ENCODE measurements around the gene RPL32. TPM values are rescaled to one million over a fixed set of nuclear protein-coding genes. Genes with fewer than 3 reads are reported as not detected.

RPL32 gene
- total RNA-seq, 4 donors from 2014 or later: 510 to 893 (median 747) TPM

- H3K27me3 ChIP-seq: no peaks in the 10 kb centered on the region
- no peak overlapping the region for H3K4me3 ChIP-seq
- peak overlapping the region in 3 of 4 donors; percentile 73 to 90 (median 88) for H3K27ac ChIP-seq
- DNase-seq (ENCODE audit: low spot score in 2 of 2): no peak
- no peaks in the 10 kb centered on the region for H3K9me3 ChIP-seq
- H3K4me1 ChIP-seq: peaks cover 0 to 18% (median 3%) of the 10 kb centered on the region in 4 donors
- 74 to 78% methylated on average over 5 of the region's 5 CpGs for WGBS, 2 donors
- H3K36me3 ChIP-seq: peaks cover 0 to 55% (median 0%) of the 10 kb centered on the region in 3 donors
- TF ChIP-seq POLR2A (IDR thresholded peaks at IDR 0.05): no peak
- TF ChIP-seq EP300 (IDR thresholded peaks at IDR 0.05): no peak
- TF ChIP-seq, protein P1, sequence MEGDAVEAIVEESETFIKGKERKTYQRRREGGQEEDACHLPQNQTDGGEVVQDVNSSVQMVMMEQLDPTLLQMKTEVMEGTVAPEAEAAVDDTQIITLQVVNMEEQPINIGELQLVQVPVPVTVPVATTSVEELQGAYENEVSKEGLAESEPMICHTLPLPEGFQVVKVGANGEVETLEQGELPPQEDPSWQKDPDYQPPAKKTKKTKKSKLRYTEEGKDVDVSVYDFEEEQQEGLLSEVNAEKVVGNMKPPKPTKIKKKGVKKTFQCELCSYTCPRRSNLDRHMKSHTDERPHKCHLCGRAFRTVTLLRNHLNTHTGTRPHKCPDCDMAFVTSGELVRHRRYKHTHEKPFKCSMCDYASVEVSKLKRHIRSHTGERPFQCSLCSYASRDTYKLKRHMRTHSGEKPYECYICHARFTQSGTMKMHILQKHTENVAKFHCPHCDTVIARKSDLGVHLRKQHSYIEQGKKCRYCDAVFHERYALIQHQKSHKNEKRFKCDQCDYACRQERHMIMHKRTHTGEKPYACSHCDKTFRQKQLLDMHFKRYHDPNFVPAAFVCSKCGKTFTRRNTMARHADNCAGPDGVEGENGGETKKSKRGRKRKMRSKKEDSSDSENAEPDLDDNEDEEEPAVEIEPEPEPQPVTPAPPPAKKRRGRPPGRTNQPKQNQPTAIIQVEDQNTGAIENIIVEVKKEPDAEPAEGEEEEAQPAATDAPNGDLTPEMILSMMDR (IDR thresholded peaks at IDR 0.05): no peak
Measured at GRCh38 chr3:12810961-12811360, 30.4 kb downstream of the RPL32 start.

- Histone ChIP-seq H3K36me3 (peaks cover 0 to 53% (median 0%) of the 10 kb centered on the region in 3 donors), H3K9me3 (no peaks in the 10 kb centered on the region), H3K4me1 (peaks cover 0 to 18% (median 3%) of the 10 kb centered on the region in 4 donors), H3K27ac (peak overlapping the region; percentile 23 to 90 (median 80)), H3K4me3 (peak overlapping the region; percentile 39 to 77 (median 61)), H3K27me3 (no peaks in the 10 kb centered on the region)
- 1 to 2% methylated on average over 20 to 42 of the region's 50 CpGs for WGBS, 2 donors
- TF ChIP-seq EP300 (IDR thresholded peaks at IDR 0.05): peak in 1 of 2 donors; percentile 88
- TF ChIP-seq POLR2A (IDR thresholded peaks at IDR 0.05): peak; percentile 40 to 84
- TF ChIP-seq, protein P1 (IDR thresholded peaks at IDR 0.05): peak; percentile 67 to 99 (median 91)
- peak; percentile 97 to 99 for DNase-seq (ENCODE audit: low spot score in 2 of 2)
Measured at GRCh38 chr3:12810013-12810780, 31.2 kb downstream of the RPL32 start.

- 85 to 88% methylated on average over 5 of the region's 5 CpGs for WGBS, 2 donors
- H3K27me3 ChIP-seq: no peaks in the 10 kb centered on the region
- peaks cover 0 to 53% (median 0%) of the 10 kb centered on the region in 3 donors for H3K36me3 ChIP-seq
- H3K4me3 ChIP-seq: peak overlapping the region in 2 of 4 donors; percentile 72 to 77
- H3K9me3 ChIP-seq: no peaks in the 10 kb centered on the region
- no peak for DNase-seq (ENCODE audit: low spot score in 2 of 2)
- TF ChIP-seq, protein P1 (IDR thresholded peaks at IDR 0.05): no peak
- H3K4me1 ChIP-seq: peaks cover 0 to 18% (median 3%) of the 10 kb centered on the region in 4 donors
- peak overlapping the region; percentile 6 to 90 (median 80) for H3K27ac ChIP-seq
Measured at GRCh38 chr3:12809435-12809834, 31.9 kb downstream of the RPL32 start.

DNA sequence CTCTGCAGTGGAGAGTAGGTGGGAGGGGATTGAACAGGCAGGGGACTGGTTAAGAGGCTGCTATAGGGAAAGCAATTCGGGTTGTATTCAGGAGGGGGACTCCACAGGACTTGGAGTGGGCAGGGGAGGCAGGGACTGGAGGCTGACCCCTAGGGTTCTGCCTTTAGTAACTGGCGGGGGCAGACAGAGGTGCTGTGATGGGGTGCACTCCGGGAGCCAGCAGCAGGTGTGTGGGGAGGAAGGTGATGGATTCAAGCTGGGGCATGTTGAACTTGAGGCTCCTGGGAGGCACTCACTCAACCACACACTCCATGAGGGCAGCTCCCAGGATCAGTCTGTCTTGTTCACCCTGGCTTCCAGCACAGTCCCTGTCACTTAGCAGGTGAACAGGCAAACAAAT is 32.4 kb downstream of the RPL32 start:
- H3K27me3 ChIP-seq: no peaks in the 10 kb centered on the region
- no peak for DNase-seq (ENCODE audit: low spot score in 2 of 2)
- peaks cover 0 to 18% (median 3%) of the 10 kb centered on the region in 4 donors for H3K4me1 ChIP-seq
- H3K36me3 ChIP-seq: peaks cover 0 to 54% (median 0%) of the 10 kb centered on the region in 3 donors
- 92 to 93% methylated on average over 3 of the region's 3 CpGs for WGBS, 2 donors
- H3K4me3 ChIP-seq: no peak overlapping the region
- peak overlapping the region in 2 of 4 donors; percentile 88 to 90 for H3K27ac ChIP-seq
- H3K9me3 ChIP-seq: no peaks in the 10 kb centered on the region
- TF ChIP-seq, protein P1 (IDR thresholded peaks at IDR 0.05): no peak
- TF ChIP-seq POLR2A (IDR thresholded peaks at IDR 0.05) (no peak), EP300 (IDR thresholded peaks at IDR 0.05) (no peak)

DNA sequence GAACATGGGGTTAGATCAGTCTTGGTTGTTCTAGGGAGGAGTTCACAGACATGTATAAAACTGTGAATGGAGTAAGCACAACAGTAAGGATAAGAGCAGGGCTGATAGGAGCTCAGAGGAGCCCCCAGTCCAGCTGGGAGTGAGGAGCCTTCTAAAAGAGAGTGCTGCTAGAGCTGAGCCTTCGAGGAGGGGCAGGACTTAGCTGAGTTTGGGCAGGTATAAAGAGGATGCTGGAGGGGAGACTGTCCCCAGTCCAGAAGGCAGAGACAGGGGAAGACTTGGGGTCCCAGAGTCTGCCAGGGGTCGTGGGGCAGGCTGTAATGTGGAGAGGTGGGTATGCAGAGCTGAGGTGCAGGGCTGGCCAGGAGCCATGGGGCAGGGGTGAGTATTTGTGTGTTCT is 32.8 kb downstream of the RPL32 start:
- TF ChIP-seq, protein P1 (IDR thresholded peaks at IDR 0.05): no peak
- TF ChIP-seq POLR2A (IDR thresholded peaks at IDR 0.05) (no peak), EP300 (IDR thresholded peaks at IDR 0.05) (no peak)
- Histone ChIP-seq H3K27ac (no peak overlapping the region), H3K9me3 (no peaks in the 10 kb centered on the region), H3K4me3 (no peak overlapping the region), H3K4me1 (peaks cover 0 to 18% (median 3%) of the 10 kb centered on the region in 4 donors), H3K27me3 (no peaks in the 10 kb centered on the region), H3K36me3 (peaks cover 0 to 55% (median 0%) of the 10 kb centered on the region in 3 donors)
- DNase-seq (ENCODE audit: low spot score in 2 of 2): no peak
- WGBS, 2 donors: 76 to 88% methylated on average over 2 of the region's 2 CpGs
